Mucosa of rectum (tissue), 2 donors: Measurements from ENCODE around the gene IFNL1.

Source experiments
- H3K27ac ChIP-seq, 2 donors: one replicate each; pipeline ENCODE4 v1.7.0; 2013; ENCODE audit warnings: inconsistent platforms in 2 of 2, low read depth in 2 of 2, low read length in 2 of 2
- H3K27me3 ChIP-seq, 2 donors: one replicate each; pipeline ENCODE4 v1.7.0; 2013; ENCODE audit warnings: low read length in 2 of 2; ENCODE audit not compliant: control insufficient read depth in 2 of 2, insufficient read depth in 2 of 2
- H3K36me3 ChIP-seq, 2 donors: one replicate each; pipeline ENCODE4 v1.7.0; 2013; ENCODE audit warnings: low read length in 2 of 2; ENCODE audit not compliant: control insufficient read depth in 2 of 2, insufficient read depth in 2 of 2
- H3K4me1 ChIP-seq, 2 donors: one replicate each; pipeline ENCODE4 v1.7.0; 2013; ENCODE audit warnings: low read length in 2 of 2, mild to moderate bottlenecking in 1 of 2; ENCODE audit not compliant: control insufficient read depth in 2 of 2, insufficient read depth in 2 of 2
- H3K4me3 ChIP-seq, 2 donors: one replicate each; pipeline ENCODE4 v1.7.0; 2013; ENCODE audit warnings: low read length in 2 of 2
- H3K9ac ChIP-seq, 2 donors: one replicate each; pipeline ENCODE4 v1.7.0; 2013; ENCODE audit warnings: low read length in 2 of 2, low read depth in 1 of 2, mild to moderate bottlenecking in 1 of 2
- H3K9me3 ChIP-seq, 2 donors: one replicate each; pipeline ENCODE4 v1.7.0; 2013; ENCODE audit warnings: low read length in 2 of 2; ENCODE audit not compliant: control insufficient read depth in 2 of 2
- donor health status: healthy.
- donor health status: Normal muscosa, but diverticular disease.

IFNL1 gene

DNA sequence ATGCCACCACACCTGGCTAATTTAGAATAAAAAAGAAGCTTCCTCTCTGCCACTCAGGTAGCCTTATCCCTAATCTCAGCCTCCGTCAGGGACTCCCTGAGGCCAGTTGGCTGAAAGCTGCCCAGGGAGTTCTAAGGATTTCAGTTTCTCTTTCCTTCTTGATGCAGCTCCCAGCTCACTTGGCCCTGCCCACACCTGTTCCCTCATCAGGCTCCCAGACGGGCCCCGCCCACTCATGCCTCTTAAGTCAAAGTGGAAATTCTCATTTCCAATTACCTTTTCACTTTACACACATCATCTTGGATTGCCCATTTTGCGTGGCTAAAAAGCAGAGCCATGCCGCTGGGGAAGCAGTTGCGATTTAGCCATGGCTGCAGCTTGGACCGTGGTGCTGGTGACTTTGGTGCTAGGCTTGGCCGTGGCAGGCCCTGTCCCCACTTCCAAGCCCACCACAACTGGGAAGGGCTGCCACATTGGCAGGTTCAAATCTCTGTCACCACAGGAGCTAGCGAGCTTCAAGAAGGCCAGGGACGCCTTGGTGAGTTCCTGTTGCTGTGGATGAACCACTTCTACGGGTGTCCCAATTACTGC lies at the start of gene IFNL1:
Gene IFNL1, plus strand, starts transcription at position 353 of the 591 bp plus-strand sequence. Its CDS starts 15 bp downstream, at position 368.
- H3K4me1 ChIP-seq, result no peaks in the 10 kb centered on the region
- H3K9ac ChIP-seq, result no peak within 1 kb of the TSS
- H3K27ac ChIP-seq, result no peak within 1 kb of the TSS
- H3K27me3 ChIP-seq, result peaks cover 0 to 2% of the 10 kb centered on the region in 2 donors
- H3K9me3 ChIP-seq, result no peaks in the 10 kb centered on the region
- no peak within 1 kb of the TSS for H3K4me3 ChIP-seq
- H3K36me3 ChIP-seq, result no peaks in the 10 kb centered on the region

DNA sequence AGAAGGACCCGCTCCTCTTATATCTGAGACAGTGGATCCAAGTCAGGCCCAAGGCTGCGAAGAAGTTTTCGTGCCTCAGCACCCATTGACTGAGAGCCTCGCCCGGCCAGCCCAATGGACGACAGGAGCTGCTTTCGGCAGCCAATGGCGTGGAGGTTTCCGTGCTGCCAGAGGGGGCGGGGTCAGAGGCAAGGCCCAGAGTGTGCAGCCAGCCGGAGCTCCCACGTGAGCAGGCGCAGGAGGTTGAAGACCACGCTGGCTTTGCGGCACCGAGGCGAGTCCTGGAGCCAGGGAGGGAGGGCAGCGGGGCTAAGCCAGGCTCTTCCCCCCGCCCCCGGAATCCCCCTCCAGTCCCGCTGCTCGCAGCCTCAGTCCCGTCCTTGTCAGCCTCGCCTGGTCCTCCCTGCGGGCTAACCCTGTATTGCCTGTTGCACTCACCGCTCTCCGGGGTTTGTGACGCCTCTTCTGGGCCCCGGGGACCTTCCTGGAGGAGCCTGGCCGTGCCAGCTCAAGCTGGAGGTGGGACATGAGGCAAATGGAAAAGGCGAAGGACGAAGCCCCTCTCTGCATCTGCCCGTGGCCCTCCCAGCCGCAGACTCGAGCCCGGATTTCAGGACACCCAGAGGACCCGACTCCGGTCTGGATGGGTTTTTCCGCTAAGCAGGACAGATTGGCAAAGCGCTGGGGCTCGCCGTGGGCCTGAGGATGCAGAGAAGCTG lies 49.1 kb upstream of the IFNL1 start:
- H3K4me1 ChIP-seq, result no peaks in the 10 kb centered on the region
- H3K27ac ChIP-seq, result no peak overlapping the region
- no peaks in the 10 kb centered on the region for H3K36me3 ChIP-seq
- H3K9me3 ChIP-seq, result no peaks in the 10 kb centered on the region
- no peak overlapping the region for H3K9ac ChIP-seq
- peaks cover 6 to 17% of the 10 kb centered on the region in 2 donors for H3K27me3 ChIP-seq
- H3K4me3 ChIP-seq, result no peak overlapping the region

- H3K9me3 ChIP-seq, result no peaks in the 10 kb centered on the region
- no peaks in the 10 kb centered on the region for H3K4me1 ChIP-seq
- peaks cover 6 to 17% of the 10 kb centered on the region in 2 donors for H3K27me3 ChIP-seq
- no peak overlapping the region for H3K27ac ChIP-seq
- H3K4me3 ChIP-seq, result no peak overlapping the region
- H3K9ac ChIP-seq, result no peak overlapping the region
- H3K36me3 ChIP-seq, result no peaks in the 10 kb centered on the region
Measured at GRCh38 chr19:39247701-39248664, 48.2 kb upstream of the IFNL1 start.

DNA sequence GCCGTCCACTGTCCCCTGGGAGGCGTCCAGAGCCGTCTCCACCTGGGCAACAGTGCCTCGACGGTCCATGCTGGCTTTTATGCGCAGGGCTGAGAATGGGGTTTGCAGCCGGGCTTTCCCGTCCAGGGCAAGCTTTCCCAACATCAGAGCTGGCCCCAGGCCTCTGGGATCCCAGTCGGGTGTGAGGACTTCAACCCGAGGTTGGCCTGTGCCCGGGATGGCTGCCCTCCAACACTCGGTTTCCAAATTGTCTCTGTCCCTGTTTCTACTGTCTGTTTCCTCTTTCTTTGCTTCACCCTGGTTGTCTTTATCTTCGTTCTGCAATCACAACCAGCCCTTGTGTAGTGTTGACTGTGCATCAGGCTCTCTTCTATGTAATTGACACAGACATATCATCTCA lies 47.4 kb upstream of the IFNL1 start, which contains the start of gene IFNL4:
Gene IFNL4, minus strand, starts transcription at position 51 of the 400 bp plus-strand sequence.
- no peaks in the 10 kb centered on the region for H3K36me3 ChIP-seq
- peaks cover 6 to 17% of the 10 kb centered on the region in 2 donors for H3K27me3 ChIP-seq
- no peaks in the 10 kb centered on the region for H3K4me1 ChIP-seq
- H3K9ac ChIP-seq, result no peak within 1 kb of the TSS
- no peaks in the 10 kb centered on the region for H3K9me3 ChIP-seq
- no peak within 1 kb of the TSS for H3K27ac ChIP-seq
- no peak within 1 kb of the TSS for H3K4me3 ChIP-seq

DNA sequence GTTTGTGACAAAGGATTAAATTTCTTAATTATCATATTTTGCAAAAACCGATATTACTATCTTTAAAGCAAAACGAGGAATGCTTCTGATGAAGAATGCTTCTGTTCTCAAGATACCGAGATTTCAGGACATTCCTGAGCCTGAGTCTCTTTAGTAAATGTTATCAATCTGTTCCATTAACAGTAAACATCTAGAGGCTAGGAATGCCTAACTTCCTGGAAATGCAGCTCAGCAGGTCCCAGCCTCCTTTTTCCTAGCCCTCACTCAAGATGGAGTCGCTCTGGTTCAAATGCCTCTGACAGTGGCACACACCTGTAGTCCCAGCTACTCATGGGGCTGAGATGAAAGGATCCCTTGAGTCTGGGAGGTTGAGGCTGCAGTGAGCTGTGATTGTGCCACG lies 45.1 kb upstream of the IFNL1 start:
- no peak overlapping the region for H3K27ac ChIP-seq
- H3K9me3 ChIP-seq, result no peaks in the 10 kb centered on the region
- no peak overlapping the region for H3K4me3 ChIP-seq
- H3K4me1 ChIP-seq, result no peaks in the 10 kb centered on the region
- no peaks in the 10 kb centered on the region for H3K36me3 ChIP-seq
- H3K27me3 ChIP-seq, result peaks cover 6 to 17% of the 10 kb centered on the region in 2 donors
- H3K9ac ChIP-seq, result no peak overlapping the region

- no peak overlapping the region for H3K27ac ChIP-seq
- H3K27me3 ChIP-seq, result peaks cover 6 to 17% of the 10 kb centered on the region in 2 donors
- no peaks in the 10 kb centered on the region for H3K9me3 ChIP-seq
- H3K9ac ChIP-seq, result no peak overlapping the region
- no peaks in the 10 kb centered on the region for H3K36me3 ChIP-seq
- H3K4me3 ChIP-seq, result no peak overlapping the region
- no peaks in the 10 kb centered on the region for H3K4me1 ChIP-seq
Measured at GRCh38 chr19:39251846-39252245, 44.4 kb upstream of the IFNL1 start.

DNA sequence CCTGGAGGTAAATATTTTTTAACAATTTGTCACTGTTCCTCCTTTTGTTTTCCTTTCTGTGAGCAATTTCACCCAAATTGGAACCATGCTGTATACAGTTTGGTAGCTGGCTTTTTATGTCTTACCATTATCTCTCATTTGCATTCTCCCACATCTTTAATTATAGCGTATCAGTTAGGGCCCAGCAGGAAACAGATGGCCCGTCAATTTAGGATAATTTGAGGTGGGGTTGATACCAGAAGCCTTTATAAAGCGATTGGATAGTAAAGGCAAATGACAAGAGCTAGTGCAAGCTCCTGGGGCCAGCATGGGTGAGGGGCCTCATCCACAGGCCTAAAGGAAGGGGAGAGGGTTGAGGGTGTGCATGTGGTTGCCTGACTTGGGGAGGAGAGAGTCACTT lies 43.7 kb upstream of the IFNL1 start:
- Histone ChIP-seq H3K36me3 (no peaks in the 10 kb centered on the region), H3K4me1 (no peaks in the 10 kb centered on the region), H3K27ac (no peak overlapping the region), H3K9me3 (no peaks in the 10 kb centered on the region), H3K9ac (no peak overlapping the region), H3K27me3 (peaks cover 5 to 17% of the 10 kb centered on the region in 2 donors), H3K4me3 (no peak overlapping the region)

- Histone ChIP-seq H3K27me3 (peaks cover 2 to 8% of the 10 kb centered on the region in 2 donors), H3K4me1 (no peaks in the 10 kb centered on the region), H3K27ac (no peak overlapping the region), H3K9me3 (no peaks in the 10 kb centered on the region), H3K4me3 (no peak overlapping the region), H3K36me3 (no peaks in the 10 kb centered on the region), H3K9ac (no peak overlapping the region)
Measured at GRCh38 chr19:39253374-39254149, 42.6 kb upstream of the IFNL1 start.

- H3K27ac ChIP-seq, result no peak overlapping the region
Measured at GRCh38 chr19:39254531-39255345, 41.5 kb upstream of the IFNL1 start.

More at GRCh38 chr19:39254531-39255345, 41.5 kb upstream of the IFNL1 start:
- Histone ChIP-seq H3K9ac (no peak overlapping the region), H3K4me1 (no peaks in the 10 kb centered on the region), H3K9me3 (no peaks in the 10 kb centered on the region), H3K4me3 (no peak overlapping the region), H3K27me3 (peaks cover 0 to 2% of the 10 kb centered on the region in 2 donors), H3K36me3 (no peaks in the 10 kb centered on the region)
